Epithelial cell of proximal tubule (primary cell): ENCODE results near the gene CELSR3. TPM values are rescaled to one million over a fixed set of nuclear protein-coding genes. Genes with fewer than 3 reads are reported as not detected.
A peak's percentile ranks its signal among the peaks of the same experiment; 100 is the strongest.

Experiments
- DNase-seq: peaks from one replicate; pipeline ENCODE4 v3.0.0-alpha.2; 2011; ENCODE audit warnings: low read depth
- H3K4me3 ChIP-seq: 2 replicates; pipeline ENCODE4 v1.5.1; 2011; ENCODE audit warnings: low read depth, mild to moderate bottlenecking, low read length
- CTCF ChIP-seq: conservative IDR thresholded peaks from 2 replicates; pipeline ENCODE4 v1.5.1; 2012; ENCODE audit warnings: low read depth, mild to moderate bottlenecking, low read length
- total RNA-seq: library from RNA; depleted of rRNA; stranded (reverse); fragments of >200 nt; gene quantifications from 2 replicates; pipeline ENCODE4 v1.2.3, GENCODE V29; 2015

The CELSR3 gene
- total RNA-seq, 1 donor from 2014 or later = 2.5 TPM

DNA sequence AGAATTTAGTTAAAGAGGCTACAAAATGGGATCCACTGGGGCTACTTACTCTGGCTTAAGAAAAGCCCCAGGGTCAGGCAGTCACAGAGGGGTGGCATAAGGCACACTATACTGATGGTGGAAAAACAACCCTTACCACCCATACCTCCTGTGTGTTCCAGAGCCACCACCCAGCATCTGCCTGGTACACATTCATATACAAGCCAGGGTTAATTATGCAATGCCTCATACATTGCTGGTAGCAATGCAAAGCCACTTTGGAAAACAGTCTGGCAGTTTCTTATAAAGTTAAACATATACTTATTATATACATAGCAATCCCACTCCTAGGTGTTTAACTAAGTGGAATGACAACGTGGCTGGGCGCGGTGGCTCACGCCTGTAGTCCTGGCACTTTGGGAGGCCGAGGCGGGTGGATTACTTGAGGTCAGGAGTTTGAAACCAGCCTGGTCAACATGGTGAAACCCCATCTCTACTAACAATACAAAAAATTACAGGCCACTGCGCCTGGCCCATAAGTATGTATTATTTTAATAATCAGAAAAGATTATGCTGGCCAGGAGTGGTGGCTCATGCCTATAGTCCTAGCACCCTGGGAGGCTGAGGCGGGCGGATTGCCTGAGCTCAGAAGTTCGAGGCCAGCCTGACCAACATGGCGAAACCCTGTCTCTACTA lies 38.2 kb upstream of the CELSR3 start:
- no peak for DNase-seq
- H3K4me3 ChIP-seq = no peak overlapping the region
- TF ChIP-seq CTCF = no peak

DNA sequence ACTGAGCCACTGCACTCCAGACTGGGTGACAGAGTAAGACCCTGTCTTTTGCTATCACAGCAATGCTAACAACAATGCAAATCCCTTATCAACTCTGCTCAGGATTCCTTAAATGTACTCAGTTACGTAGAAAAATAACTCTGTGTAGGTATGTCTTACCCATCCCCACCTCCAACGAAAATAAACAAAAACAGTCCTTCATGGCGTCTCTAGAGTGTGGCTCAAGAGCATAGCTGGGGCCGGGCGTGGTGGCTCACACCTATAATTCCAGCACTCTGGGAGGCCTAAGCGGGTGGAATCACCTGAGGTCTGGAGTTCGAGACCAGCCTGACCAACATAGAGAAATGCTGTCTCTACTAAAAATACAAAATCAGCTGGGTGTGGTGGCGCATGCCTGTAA lies 36.2 kb upstream of the CELSR3 start:
- H3K4me3 ChIP-seq = no peak overlapping the region
- TF ChIP-seq CTCF = no peak
- no peak for DNase-seq

- peak; percentile 12 for TF ChIP-seq CTCF
- DNase-seq = no peak
- no peak overlapping the region for H3K4me3 ChIP-seq
Observed at GRCh38 chr3:48697952-48698351, 35.3 kb upstream of the CELSR3 start.

- no peak for TF ChIP-seq CTCF
- H3K4me3 ChIP-seq = no peak overlapping the region
- DNase-seq = no peak
Observed at GRCh38 chr3:48696601-48697000, 33.9 kb upstream of the CELSR3 start.

- DNase-seq = no peak
- no peak for TF ChIP-seq CTCF
- H3K4me3 ChIP-seq = no peak overlapping the region
Observed at GRCh38 chr3:48696156-48696555, 33.5 kb upstream of the CELSR3 start.

DNA sequence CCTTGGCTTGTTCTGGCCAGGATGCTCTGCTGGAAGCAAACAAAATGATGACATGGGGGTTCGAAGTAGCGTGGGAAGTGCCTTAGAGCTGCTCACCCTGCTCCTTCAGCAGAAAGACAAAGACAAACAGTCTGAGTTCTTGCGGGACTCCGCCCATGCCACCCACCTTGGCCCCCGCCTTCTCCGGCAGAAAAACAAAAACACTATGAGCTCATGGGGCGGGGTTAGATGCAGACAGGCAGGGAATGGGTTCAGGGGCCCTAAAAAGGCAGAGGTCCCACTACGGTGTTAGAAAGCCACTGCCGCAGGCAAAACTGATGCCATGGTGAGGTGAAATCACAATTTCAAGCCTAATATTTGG lies 32.7 kb upstream of the CELSR3 start:
- DNase-seq = no peak
- TF ChIP-seq CTCF = no peak
- no peak overlapping the region for H3K4me3 ChIP-seq
